Brain pericyte (primary cell): ENCODE results near the gene HSPA1B.
A peak's percentile ranks its signal among the peaks of the same experiment; 100 is the strongest.
"Not testable (repeated sequence)": the region's sequence is repeated elsewhere in the genome, so short reads cannot be mapped to it uniquely, and the experiment has no call there.

Source experiments
- DNase-seq: peaks from one replicate; pipeline ENCODE4 v3.0.0-alpha.2; 2012; ENCODE audit warnings: low read depth, low spot score

Gene HSPA1B

DNA sequence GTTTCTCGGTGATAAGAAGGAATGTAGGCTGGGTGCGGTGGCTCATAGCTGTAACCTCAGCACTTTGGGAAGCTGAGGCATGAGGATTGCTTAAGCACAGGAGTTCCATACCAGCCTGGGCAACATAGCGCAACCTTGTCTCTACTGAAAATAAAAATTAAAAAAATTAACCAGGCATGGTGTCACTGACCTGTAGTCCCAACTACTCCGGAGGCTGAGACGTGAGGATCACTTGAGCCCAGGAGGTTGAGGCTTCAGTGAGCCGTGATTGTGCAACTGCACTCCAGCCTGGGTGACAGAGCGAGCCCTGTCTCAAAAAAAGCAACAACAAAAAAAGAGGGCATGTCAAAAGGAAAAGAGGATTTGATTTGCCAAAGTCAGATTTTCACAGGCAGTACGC, 31.2 kb downstream of the HSPA1B start:
- DNase-seq = no peak

DNA sequence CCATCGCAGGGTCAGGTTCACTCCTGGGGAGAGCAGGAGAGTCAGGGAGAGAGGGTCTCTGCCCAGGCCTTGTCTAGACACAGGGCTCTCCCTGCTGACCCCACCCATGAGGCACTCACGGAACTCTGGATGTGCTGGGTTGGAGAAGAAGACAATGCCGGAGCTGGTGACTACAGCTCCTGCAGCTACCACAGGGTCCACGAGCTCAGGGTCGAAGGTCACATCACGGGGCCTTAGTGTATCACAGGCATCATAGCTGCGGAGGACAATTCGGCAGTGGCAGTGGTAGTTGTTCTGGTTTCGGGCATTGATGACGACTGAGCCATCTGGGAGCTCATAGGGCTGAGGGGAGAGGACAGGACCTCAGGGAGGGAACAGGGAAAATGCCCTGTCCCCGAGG, 32.4 kb downstream of the HSPA1B start:
- no peak for DNase-seq

DNA sequence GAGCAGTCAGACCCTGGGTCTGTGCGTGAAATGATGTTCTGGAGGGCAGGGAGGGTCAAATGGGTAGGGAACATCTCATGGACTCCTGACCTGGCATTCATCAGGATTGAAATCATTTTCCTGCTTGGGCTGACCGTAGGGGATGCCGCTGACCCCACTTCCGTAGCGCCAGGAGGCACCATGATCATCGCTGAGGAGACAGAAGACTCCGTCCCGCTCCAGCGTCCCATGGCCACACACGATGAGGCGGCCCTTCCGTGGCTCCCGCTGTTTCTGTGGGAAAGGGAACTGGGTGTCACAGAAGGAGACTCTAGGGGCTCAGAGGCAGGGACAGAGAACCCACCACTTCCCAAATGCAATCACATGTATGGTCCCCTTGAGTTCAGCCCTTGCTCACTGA, 32.8 kb downstream of the HSPA1B start:
- DNase-seq = no peak

DNA sequence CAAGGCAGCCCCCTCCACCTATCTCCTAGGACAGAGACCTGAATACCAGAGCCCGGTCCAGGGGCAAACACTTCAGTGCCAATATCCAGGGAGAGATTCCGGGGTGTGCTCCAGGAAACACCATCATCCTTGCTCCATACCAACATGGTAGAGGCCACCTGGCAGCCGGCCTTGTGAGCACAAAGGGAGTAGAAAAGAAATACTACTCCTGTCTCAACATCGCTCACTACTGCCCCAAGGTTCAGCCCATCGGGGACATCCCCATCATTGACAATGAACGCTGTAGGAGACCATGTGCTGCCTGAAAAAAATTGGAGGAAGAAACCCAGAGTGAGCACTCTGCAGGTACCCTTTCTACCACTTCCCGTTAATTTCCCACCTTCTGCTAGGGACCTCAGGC, 33.6 kb downstream of the HSPA1B start:
- no peak for DNase-seq

DNA sequence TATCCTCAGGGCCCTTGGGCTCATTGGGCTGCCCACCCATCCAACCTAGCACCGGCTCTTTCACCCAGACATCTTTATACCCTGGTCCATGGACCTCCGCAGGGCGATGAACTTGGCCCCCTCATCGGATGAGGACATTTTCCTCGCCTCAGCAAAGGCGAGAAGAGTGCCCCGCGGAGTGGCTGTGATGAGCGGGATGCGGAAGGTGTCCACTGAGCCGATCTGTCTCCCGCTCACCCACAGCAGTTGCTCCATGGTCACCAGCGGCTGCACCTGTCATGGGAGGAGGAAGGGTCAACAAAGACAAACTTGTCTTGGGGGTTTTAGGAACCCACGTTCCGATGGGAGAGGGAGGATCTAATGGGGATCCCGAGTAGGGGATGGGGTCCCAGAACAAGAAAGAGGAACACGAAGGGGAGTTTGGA, 34.4 kb downstream of the HSPA1B start:
- DNase-seq = no peak

DNA sequence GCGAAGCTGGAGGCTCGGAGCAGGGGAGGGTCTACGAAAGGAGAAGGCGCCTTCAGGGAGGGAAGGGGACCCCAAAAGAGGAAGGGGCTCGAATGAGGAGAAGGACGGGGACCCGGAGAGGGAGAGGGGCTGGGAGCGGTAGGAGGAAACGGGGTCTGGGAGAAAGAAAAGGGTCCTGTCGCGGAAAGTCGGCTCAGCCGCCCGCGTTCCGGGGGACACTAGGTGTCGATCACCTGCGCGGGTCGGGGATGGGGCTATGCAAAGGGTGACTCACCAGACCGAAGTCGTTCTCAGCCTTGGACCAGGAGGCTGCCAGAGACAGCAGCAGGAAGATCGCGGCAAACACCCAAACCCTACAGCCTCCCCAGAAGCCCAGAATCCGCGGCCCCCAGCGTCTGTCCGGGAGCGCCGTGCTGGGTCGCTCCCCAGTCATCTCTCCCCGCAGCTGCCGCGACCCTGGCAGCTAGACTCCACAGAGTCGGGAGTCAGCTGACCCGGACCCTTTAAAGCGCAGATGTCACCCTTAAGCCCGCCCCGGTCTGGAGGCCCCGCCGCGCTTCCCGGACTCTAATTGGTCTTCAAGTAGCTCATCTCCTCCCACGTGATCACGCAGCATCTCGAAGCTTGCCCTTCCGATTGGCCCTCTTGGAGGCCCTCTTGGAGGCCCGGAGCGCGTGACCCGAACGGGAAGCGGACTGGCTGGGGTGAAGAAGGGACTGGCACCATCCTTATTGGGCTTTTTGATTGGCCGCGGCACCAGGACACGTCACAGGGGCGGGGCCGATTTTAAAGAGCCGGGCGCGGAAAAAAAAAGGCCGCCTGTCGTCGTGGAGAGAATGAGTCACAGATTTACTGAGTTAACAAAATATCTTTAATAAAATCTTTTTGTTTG, 35.1 kb downstream of the HSPA1B start, which contains the start of gene NEU1:
NEU1 (minus strand) TSS at position 478 of the 892 bp plus-strand sequence; CDS start at position 433, 45 bp downstream.
- DNase-seq = peak; percentile 100

DNA sequence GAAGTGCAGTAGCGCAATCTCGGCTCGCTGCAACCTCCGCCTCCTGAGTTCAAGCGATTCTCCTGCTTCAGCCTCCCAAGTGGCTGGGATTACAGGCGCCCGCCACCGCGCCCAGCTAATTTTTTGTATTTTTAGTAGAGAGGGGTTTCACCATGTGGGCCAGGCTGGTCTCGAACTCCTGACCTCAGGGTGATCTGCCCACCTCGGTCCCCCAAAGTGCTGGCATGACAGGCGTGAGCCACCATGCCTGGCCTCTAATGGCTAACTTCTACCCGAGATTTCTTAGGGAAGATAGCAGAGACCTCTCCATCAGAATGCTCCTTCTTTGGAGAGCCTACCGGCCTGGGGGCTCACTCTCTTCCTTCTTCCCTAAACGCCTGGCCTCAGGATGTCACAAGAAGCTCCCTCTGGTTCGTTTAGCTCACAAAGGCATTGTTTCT, 36.6 kb downstream of the HSPA1B start:
- DNase-seq = not testable (repeated sequence)

DNA sequence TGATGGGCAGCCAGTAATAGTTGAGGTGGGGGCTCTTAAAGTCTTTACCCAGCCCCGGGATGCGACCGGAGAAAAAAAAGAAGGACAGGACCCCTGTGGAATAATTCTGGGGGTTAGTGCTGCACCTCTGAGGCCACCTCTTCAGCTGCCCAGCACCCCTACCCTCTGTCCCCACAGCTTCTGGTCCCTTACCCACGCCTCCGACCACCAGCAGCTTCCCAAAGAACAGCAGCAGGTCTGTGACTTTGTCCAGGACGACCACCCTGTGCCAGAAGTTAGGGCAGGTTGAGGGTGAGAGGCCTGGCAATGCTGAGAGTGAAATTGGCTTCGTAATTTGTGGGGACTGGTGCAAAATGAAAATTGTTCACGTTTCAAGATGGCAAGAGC, 37.3 kb downstream of the HSPA1B start:
- DNase-seq = no peak

DNA sequence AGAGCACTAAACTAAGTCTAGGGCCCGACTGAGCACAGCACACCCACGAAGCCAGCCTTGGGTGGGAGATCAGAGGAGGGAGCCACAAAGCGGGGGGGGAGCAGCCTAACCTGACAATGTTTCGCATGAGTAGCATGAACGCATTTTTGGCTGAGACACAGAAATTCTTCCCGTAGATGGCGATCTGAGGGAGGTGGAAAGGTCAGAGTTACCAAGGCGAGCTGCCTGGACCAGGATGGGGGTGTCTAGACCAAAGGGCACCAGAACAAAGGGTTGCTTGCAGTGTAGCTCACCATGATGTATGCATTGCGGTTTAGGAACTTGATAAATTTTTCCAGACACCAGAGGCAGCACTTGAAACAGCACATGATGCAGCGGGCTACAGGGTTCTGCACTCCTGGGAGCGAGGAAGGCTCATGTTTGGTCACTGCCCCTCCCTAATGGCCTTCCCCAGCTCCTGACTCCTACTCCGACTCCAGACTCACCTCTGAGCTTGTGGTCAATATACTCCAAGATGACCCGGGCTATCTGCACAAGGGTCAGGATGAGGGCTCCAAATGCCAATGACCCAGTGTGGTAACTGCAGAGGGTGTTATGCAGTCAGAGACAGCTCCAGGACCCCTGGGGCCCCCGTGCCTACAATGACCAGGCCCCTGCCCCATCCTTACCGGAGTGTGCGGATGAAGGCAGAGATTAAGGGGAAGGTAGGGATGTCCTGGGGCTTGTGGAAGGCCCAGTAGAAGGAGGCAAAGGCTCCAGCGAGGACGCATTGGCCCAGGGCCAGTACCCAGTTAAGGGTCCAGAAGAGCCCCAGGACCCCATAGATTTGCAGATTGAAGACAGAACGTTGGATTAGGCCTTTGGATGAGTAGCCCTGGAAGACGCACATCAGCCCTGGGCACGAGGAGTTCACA, 37.9 kb downstream of the HSPA1B start:
- DNase-seq = no peak

DNA sequence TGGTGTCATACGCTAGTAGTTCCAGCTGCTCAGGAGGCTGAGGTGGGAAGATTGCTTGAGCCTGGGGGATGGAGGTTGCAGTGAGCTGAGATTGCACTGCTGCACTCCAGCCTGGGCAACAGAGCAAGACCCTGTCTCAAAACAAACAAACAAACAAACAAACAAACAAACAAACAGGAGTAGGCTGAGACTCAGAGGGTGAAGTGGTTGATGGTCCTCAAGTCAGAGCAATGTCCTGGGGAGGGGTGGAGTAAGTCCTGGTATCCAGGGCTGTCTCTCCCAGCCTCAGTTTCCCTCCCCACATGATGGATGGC, 41.1 kb downstream of the HSPA1B start:
- DNase-seq = not testable (repeated sequence)

DNA sequence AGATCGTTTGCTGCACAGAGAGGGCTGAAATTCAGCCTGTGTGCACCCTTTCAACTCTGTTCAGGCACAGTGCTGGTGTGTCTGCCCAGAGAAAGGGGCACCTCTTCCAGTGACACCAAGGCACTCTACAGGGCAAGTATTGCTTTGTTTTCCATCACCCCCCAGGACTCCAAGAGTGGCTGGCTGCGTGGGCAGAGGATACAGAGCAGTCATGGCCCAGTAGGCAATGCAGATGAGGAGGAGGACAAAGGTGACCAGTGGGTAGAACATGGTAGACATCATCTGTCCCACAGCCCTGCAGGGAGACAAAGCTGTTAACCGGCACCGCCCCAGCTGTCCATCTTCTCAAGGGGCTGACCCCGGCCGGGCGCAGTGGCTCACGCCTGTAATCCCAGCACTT, 41.8 kb downstream of the HSPA1B start:
- DNase-seq = no peak

DNA sequence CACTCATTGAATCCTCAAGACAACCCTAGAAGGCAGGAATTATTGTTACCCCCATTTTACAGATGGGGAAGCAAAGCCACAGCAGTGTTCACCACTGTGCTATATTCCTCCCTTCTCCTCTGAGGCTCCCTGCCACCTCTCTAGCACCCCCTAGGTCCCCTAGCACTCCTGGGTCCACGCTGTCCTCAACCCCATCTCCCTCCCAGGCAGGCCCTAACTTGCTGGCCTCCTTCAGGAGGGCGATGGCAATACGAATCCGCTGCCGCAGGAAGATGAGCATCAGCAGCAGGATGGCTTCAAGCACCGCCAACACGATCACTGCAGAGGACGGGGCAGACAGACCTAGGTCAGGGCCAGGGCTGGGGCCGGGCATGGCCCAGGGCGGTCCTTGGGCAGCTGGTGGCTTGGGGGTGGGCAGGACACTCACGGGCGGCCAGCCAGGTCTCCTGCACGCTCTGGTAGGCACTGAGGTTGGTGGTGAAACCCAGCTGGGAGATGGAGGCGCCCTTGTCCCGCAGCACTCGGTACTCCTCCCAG, 42.9 kb downstream of the HSPA1B start:
- DNase-seq = no peak

DNA sequence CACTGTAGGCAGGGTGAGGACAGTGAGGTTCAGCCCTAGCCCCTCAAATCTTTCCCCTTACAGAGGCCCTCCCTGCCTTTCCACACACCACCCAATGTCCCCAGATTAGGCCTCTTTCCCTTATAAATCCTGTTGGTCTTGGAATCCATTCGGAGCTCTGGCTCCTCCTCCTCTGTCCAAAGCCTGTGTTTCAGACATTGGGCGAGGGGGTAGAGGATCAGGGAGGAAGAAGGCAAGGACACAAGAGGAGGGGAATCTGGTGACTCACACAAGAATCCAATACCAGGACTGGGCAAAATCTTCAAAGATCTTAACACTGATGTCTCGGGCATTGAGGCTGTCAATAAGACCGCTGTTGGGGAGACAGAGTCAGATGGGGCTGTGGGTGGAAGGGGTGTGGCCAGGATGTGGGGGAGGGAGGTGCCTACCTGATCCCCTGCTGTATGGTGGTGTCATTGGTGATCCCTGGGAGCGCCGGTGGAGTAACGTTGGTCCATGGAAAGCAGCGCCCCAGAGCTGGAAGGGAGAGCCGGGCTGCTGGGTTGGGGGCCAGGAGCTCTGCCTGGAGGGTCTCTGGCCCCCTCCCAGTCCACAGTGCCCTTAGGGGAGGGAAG, 43.6 kb downstream of the HSPA1B start:
- no peak for DNase-seq

DNA sequence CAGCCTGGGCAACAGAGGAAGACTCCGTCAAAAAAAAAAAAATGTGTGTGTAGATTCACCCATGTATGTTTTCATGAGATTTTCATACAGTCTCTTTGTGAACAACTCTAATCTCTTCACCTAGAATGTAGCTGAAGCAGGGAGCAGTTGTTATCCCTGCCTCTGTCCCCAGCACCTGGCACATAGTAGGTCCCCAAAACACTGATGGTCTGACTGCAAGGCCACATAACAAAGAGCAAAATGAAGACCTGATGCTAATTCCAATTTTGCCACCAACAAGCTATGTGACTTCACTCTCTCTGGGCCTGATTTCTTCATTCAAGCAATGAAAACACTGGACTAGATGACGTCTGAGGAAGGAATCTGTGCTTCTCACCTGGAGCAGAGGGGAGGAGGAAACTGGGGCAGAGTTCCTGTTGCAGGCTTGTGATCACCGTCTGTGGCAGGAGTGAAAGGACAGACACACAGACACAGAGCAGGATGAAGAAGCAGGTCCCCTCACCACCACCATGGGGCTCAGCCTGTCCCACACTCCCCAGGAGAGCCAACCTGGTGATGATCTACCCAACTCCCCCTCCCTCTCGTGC, 46.6 kb downstream of the HSPA1B start:
- DNase-seq = no peak

DNA sequence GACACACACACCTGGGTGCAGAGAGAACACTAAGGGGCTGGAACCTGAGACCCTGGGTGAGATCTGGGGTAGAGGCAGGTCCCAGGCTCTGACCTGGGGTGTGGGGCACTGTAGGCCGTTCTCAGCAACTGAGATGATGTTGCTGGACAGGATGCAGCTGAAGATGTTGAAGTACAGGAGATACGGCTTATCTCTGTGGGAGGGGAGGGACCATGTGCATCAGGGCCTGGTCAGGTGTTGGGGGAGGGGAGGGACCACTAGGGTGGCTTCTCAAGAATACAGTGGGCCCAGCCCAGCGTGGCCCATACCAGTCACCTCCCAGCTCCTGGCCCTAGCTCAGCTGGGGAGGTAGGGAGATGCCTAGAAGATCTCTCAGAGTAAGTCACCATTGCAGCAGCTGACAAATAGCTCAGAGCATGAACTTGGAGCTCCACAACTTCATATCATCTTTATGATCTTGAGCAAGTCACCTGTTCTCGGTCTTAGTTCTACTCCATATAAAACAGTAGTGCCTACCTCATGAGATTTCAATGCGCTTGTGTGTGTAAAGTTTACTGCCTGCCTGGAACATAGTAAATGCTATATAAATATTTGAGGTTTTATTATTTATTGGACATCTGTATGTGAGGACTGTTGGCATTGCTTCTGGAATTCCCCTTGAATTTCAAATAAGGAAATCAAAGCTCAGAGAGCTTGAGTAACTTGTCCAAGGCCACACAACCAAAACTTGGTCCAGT, 47.5 kb downstream of the HSPA1B start:
- no peak for DNase-seq

DNA sequence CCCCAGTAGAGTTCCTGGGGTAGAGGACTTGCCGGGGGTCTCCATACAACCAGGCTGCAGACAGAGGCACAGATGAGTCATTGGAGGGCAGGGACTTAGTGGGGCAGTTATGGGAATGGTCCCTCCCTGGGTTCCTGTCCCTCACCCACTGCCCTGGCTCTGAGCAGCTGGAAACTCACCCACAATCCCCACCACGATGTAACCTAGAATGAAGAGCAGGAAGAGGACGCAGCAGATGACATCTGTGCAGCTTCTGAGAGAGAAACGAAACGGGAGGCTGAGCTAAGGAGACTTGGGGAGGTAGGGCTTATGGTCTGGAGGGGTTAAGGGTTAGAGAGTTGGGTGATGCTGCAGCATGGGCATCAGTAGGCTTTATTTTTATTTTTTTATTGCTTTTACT, 48.3 kb downstream of the HSPA1B start:
- DNase-seq = no peak

DNA sequence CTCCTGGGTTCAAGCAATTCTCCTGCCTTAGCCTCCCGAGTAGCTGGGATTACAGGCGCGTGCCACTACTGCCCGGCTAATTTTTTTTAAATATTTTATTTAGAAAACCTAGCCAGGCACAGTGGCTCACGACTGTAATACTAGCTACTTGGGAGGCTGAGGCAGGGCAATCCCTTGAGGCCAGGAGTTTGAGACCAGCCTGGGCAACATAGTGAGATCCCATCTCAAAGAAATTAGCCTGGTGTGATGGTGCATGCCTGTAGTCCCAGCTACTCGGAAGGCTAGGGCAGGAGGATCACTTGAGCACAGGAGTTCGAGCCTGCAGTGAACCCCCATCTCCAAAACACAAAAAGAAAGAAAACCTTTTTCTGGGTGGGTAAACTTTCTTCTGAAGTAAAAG, 48.8 kb downstream of the HSPA1B start:
- no peak for DNase-seq

DNA sequence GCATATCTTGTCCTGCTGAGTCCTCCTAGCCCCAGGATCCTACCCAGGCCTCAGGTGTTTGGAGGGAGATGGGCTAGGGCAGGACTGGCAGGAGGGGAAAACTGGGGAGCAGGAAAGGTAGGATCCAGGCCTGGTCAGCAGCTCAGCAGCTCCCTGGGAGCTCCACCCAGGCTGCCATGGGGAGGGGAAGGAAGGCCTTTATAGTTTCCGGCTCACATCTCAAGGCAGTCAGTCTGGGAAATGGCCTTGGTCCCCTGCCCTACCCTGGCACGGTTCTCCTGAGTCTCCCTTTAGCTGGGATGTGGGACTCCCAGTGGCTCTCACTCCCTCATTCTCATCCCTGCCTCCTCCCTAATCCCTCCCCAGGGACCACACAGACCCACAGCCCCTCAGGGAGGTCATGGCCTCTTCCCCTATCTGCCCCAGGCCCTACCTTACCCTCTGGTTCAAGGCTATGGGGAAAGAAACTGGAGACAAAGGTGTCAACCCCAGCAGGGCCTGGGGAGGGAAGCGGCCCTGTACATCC, 49.6 kb downstream of the HSPA1B start:
- no peak for DNase-seq

DNA sequence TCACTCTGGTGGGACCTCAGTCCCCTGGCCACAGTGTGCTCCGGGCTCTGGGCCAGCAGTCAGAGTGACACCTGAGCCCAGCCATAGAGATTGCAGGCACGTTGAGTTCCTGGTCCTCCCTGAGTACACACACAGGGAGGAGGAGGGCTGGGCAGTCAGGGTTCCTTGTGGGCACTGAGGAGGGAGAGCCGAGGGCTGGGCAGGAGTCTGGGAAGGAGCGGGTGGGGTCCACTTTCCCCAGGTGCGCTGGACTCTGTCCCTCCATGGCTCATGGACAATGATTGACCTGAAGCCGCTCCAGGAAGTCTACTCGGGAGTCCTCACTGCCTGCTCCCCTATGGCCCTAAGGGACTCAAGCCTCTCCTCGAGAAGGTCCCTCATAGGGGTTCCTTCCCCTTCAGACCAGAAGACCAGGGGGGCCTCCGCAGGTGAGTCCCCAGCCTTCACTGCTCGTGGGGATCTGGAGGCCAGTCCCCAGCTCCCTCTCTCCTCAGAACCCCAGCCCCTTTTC, 50.2 kb downstream of the HSPA1B start:
- no peak for DNase-seq

DNA sequence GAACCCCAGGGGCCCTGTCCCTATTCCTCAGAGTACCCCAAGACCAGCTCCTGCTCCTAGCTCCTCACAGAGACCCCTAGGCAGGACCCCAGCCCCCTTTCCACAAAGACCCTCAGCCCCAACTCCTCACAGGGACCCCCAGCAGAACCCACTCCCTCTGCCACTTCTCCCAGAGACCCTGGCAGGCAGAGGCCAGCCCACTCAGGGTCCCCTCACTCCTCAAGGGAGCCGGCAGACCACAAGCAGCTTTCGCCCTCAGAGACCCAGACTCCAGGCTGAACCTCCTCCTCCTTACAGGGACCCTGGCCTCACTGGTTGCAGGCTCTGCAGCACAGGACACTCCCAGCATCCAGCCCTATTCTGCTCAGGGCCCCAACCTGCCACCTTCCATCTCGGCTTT, 50.7 kb downstream of the HSPA1B start:
- DNase-seq = no peak
